Esophagus squamous epithelium (tissue), 5 donors: ENCODE results near the gene AKIRIN2. TPM values are rescaled to one million over a fixed set of nuclear protein-coding genes. Genes with fewer than 3 reads are reported as not detected.
A peak's percentile ranks its signal among the peaks of the same experiment; 100 is the strongest.
"Not testable (repeated sequence)": the region's sequence is repeated elsewhere in the genome, so short reads cannot be mapped to it uniquely, and the experiment has no call there.

Experiments
- DNase-seq: peaks from one replicate; lab custom pipeline; 2025; lab: John Stamatoyannopoulos, UW
- H3K27ac ChIP-seq, 4 donors: fragments of 200-600 bp; sonication (generic); one replicate each; pipeline ENCODE4 v1.5.1; 2016 to 2019; ENCODE audit warnings: mild to moderate bottlenecking in 1 of 4
- H3K27me3 ChIP-seq, 4 donors: fragments of 200-600 bp; sonication (generic); 1 replicate in 3 of 4; 2 replicates in 1 of 4; pipeline versions ENCODE4 v1.5.1 to v1.6.0; 2017 to 2021; ENCODE audit warnings: antibody characterized with exemption in 1 of 4
- H3K36me3 ChIP-seq, 3 donors: fragments of 200-600 bp; sonication (generic); one replicate each; pipeline ENCODE4 v1.5.1; 2016 to 2019
- H3K4me1 ChIP-seq, 3 donors: fragments of 200-600 bp; sonication (generic); one replicate each; pipeline ENCODE4 v1.5.1; 2017 to 2019
- H3K4me3 ChIP-seq, 4 donors: fragments of 200-600 bp; sonication (generic); 1 replicate in 3 of 4; 2 replicates in 1 of 4; pipeline ENCODE4 v1.5.1; 2016 to 2019; ENCODE audit warnings: mild to moderate bottlenecking in 2 of 4, moderate library complexity in 1 of 4
- H3K9me3 ChIP-seq, 3 donors: fragments of 200-600 bp; sonication (generic); one replicate each; pipeline ENCODE4 v1.5.1; 2016 to 2019
- POLR2A ChIP-seq, 4 donors: fragments of 450-650 bp; IDR thresholded peaks; one replicate each; pipeline ENCODE4 v1.6.1; 2017; ENCODE audit warnings: antibody characterized with exemption in 4 of 4, mild to moderate bottlenecking in 4 of 4, moderate library complexity in 3 of 4
- WGBS, 2 donors: methylation state at CpG; one replicate each; pipeline ENCODE4 v1.1.5; 2018; 5-methylcytosine and 5-hydroxymethylcytosine counted together
- intact Hi-C: fragments of 100-400 bp; cut with DNase I; formaldehyde crosslinking; loops from one replicate; pipeline ENCODE4 v1.15.0; 2022
- total RNA-seq, 4 donors: library from RNA; depleted of rRNA; stranded (reverse); fragments of >200 nt; gene quantifications; one replicate each; pipeline ENCODE4 v1.1.0, GENCODE V29; 2016
- TF ChIP-seq, protein P1 (sequence below), 6 experiments: fragments of 450-650 bp in 4 of 6; fragments of 200-600 bp in 2 of 6; sonication (generic) in 2 of 6; IDR thresholded peaks; one replicate each; pipeline ENCODE4 v1.5.1; 2016 to 2019; ENCODE audit warnings: antibody characterized with exemption in 6 of 6, mild to moderate bottlenecking in 4 of 6, moderate library complexity in 4 of 6
- donor health status: DM: yes; HTN: yes; CAD: no.

The AKIRIN2 gene
- total RNA-seq, 4 donors from 2014 or later: 13.8 to 36.7 (median 25.4) TPM

- 57 to 60% methylated on average over 2 of the region's 2 CpGs for WGBS, 2 donors
- DNase-seq: no peak
- no peaks in the 10 kb centered on the region for H3K27me3 ChIP-seq
- no peaks in the 10 kb centered on the region for H3K9me3 ChIP-seq
- TF ChIP-seq, protein P1, sequence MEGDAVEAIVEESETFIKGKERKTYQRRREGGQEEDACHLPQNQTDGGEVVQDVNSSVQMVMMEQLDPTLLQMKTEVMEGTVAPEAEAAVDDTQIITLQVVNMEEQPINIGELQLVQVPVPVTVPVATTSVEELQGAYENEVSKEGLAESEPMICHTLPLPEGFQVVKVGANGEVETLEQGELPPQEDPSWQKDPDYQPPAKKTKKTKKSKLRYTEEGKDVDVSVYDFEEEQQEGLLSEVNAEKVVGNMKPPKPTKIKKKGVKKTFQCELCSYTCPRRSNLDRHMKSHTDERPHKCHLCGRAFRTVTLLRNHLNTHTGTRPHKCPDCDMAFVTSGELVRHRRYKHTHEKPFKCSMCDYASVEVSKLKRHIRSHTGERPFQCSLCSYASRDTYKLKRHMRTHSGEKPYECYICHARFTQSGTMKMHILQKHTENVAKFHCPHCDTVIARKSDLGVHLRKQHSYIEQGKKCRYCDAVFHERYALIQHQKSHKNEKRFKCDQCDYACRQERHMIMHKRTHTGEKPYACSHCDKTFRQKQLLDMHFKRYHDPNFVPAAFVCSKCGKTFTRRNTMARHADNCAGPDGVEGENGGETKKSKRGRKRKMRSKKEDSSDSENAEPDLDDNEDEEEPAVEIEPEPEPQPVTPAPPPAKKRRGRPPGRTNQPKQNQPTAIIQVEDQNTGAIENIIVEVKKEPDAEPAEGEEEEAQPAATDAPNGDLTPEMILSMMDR (IDR thresholded peaks at IDR 0.05): no peak
- TF ChIP-seq POLR2A (IDR thresholded peaks at IDR 0.05): no peak
- peaks cover 25 to 100% (median 28%) of the 10 kb centered on the region in 3 donors for H3K4me1 ChIP-seq
- peaks cover 0 to 3% (median 0%) of the 10 kb centered on the region in 3 donors for H3K36me3 ChIP-seq
- intact Hi-C loops: no loop called here
- peak overlapping the region in 1 of 4 donors; percentile 39 for H3K27ac ChIP-seq
- no peak overlapping the region for H3K4me3 ChIP-seq
These were observed 9.9 kb downstream of the AKIRIN2 start for GRCh38 chr6:87692086-87692485.

DNA sequence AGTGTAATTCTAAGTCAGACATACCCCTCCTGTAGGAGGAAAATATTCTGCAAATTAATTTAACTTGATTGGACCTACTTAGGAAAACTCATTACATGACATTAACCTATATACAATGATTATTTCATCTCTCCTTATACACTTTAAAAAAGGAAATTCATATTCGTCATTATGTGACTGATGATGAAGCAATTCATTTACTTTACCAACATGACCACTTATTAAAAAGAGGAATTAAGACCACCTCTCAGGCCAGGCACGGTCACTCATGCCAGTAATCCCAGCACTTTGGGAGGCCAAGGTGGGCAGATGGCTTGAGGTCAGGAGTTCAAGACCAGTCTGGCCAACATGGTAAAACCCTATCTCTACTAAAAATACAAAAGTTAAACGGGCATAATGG lies 11.6 kb downstream of the AKIRIN2 start:
- WGBS, 2 donors: 83 to 84% methylated on average over 3 of the region's 3 CpGs
- TF ChIP-seq, protein P1 (IDR thresholded peaks at IDR 0.05): no peak
- no peak for TF ChIP-seq POLR2A (IDR thresholded peaks at IDR 0.05)
- intact Hi-C loops: no loop called here
- Histone ChIP-seq H3K27me3 (no peaks in the 10 kb centered on the region), H3K9me3 (no peaks in the 10 kb centered on the region), H3K4me1 (peaks cover 17 to 100% (median 23%) of the 10 kb centered on the region in 3 donors), H3K36me3 (peaks cover 0 to 3% (median 0%) of the 10 kb centered on the region in 3 donors), H3K4me3 (no peak overlapping the region), H3K27ac (no peak overlapping the region)
- no peak for DNase-seq

DNA sequence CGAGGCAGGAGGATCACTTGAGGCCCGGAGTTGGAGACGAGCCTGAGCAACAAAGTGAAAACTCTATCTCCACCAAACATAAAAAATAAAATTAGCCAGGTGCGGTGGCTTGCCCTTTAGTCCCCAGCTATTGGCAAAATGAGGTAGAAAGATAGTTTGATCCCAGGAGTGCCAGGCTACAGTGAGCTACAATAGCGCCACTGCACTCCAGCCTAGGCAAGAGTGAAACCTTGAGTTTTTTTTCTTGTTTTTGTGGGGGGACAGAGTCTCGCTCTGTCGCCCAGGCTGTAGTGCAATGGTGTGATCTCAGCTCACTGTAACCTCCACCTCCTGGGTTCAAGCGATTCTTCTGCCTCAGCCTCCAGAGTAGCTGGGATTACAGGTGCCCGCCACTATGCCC lies 14.1 kb downstream of the AKIRIN2 start:
- WGBS, 2 donors: 87 to 96% methylated on average over 6 to 7 of the region's 9 CpGs
- peaks cover 14 to 93% (median 16%) of the 10 kb centered on the region in 3 donors for H3K4me1 ChIP-seq
- H3K27ac ChIP-seq, intact Hi-C loops, H3K27me3 ChIP-seq, DNase-seq, H3K4me3 ChIP-seq, H3K9me3 ChIP-seq, H3K36me3 ChIP-seq: not testable (repeated sequence)

GRCh38 chr6:87687296-87687695 lies 14.7 kb downstream of the AKIRIN2 start:
- Histone ChIP-seq H3K4me1 (peaks cover 8 to 93% (median 11%) of the 10 kb centered on the region in 3 donors), H3K36me3 (peaks cover 0 to 3% (median 0%) of the 10 kb centered on the region in 3 donors), H3K4me3 (no peak overlapping the region), H3K27me3 (no peaks in the 10 kb centered on the region), H3K27ac (no peak overlapping the region), H3K9me3 (no peaks in the 10 kb centered on the region)
- WGBS, 2 donors: 53 to 76% methylated on average over 3 of the region's 3 CpGs
- intact Hi-C loops: no loop called here
- DNase-seq: no peak
- TF ChIP-seq, protein P1 (IDR thresholded peaks at IDR 0.05): no peak
- no peak for TF ChIP-seq POLR2A (IDR thresholded peaks at IDR 0.05)

DNA sequence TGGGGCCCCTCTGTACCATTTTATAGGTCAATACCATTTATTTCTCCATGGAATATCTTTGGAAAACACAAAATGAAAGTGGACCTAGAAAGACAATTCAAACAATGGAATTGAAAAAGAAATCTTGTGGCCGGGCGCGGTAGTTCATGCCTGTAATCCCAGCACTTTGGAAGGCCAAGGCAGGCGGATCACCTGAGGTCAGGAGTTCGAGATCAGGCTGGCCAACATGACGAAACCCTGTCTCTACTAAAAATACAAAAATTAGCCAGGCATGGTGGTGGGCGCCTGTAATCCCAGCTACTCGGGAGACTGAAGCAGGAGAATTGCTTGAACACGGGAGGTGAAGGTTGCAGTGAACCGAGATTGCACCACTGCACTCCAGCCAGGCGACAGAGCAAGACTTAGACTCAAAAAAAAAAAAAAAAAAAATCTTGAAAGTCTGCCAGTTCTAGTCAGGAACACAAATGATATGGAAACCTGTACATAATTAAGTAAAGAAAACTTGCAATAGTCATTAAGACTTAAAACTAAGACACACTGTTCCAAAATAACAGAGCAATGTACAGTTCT lies 15.3 kb downstream of the AKIRIN2 start:
- peaks cover 2 to 93% (median 9%) of the 10 kb centered on the region in 3 donors for H3K4me1 ChIP-seq
- H3K9me3 ChIP-seq, DNase-seq, H3K36me3 ChIP-seq, H3K4me3 ChIP-seq, H3K27ac ChIP-seq, H3K27me3 ChIP-seq, intact Hi-C loops: not testable (repeated sequence)
- WGBS, 2 donors: 84 to 85% methylated on average over 11 of the region's 11 CpGs

DNA sequence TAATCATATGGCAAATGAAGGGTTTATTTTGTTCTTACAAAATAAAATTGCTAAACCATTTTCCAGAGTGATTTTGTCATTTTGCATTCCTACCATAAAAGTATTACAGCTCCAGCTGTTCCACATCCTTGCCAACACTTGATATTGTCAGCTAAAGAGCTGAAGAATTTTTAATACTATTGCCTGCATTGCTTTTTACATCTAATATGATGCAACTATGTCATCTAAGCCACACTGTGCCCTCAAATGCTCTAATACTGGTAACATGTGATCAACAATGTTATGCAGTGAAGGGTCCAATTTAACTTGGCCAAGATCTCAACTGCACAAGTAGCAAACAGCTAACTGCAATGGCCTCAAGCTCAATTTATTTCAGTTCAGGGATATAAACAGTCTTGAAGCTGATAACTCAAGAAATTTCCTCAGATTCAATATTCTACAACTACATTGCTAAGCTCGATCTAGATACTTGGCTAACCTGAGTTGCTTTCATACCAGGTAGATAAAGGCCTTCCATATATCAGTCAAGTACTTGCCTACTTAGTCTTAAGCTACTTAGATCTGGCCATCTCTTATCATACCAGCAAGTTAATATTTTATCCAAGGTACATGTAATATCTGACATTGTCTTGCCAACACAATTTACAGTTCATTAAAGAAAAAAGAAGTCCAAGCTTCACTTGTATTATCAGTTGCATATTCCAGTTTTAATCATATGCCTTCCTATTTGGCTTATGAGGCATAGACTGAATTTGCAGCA lies 17.0 kb downstream of the AKIRIN2 start:
- no peak overlapping the region for H3K4me3 ChIP-seq
- no peaks in the 10 kb centered on the region for H3K27me3 ChIP-seq
- no peak for DNase-seq
- 95% methylated on average over 1 of the region's 1 CpG for WGBS, 2 donors
- no peak overlapping the region for H3K27ac ChIP-seq
- H3K4me1 ChIP-seq: peaks cover 0 to 77% (median 5%) of the 10 kb centered on the region in 3 donors
- intact Hi-C loops: no loop called here
- TF ChIP-seq, protein P1 (IDR thresholded peaks at IDR 0.05): no peak
- no peaks in the 10 kb centered on the region for H3K9me3 ChIP-seq
- peaks cover 0 to 15% (median 7%) of the 10 kb centered on the region in 3 donors for H3K36me3 ChIP-seq
